Omental fat pad (tissue), 4 donors: ENCODE measurements around the gene CNNM3. TPM values are rescaled to one million over a fixed set of nuclear protein-coding genes. Genes with fewer than 3 reads are reported as not detected.

Experiments
- ATAC-seq: fragments of 150-250 bp; one replicate; pipeline ENCODE4 v1.9.1; 2016; ENCODE audit warnings: mild to moderate bottlenecking, moderate library complexity; ENCODE audit not compliant: low FRiP score
- DNase-seq: peaks from one replicate; pipeline ENCODE4 v3.0.0-alpha.2; 2019; ENCODE audit warnings: low spot score
- total RNA-seq, 4 donors: library from RNA; depleted of rRNA; stranded (reverse); fragments of >200 nt; gene quantifications; one replicate each; pipeline ENCODE4 v1.1.0, GENCODE V29; 2016
- TF ChIP-seq, protein P1 (sequence below), 3 donors: fragments of 450-650 bp; IDR thresholded peaks; one replicate each; pipeline ENCODE4 v1.5.1; 2016 to 2017; ENCODE audit warnings: antibody characterized with exemption in 3 of 3, mild to moderate bottlenecking in 3 of 3, moderate library complexity in 2 of 3

The CNNM3 gene
- total RNA-seq, 4 donors from 2014 or later = 5.9 to 11.0 (median 9.5) TPM

DNA sequence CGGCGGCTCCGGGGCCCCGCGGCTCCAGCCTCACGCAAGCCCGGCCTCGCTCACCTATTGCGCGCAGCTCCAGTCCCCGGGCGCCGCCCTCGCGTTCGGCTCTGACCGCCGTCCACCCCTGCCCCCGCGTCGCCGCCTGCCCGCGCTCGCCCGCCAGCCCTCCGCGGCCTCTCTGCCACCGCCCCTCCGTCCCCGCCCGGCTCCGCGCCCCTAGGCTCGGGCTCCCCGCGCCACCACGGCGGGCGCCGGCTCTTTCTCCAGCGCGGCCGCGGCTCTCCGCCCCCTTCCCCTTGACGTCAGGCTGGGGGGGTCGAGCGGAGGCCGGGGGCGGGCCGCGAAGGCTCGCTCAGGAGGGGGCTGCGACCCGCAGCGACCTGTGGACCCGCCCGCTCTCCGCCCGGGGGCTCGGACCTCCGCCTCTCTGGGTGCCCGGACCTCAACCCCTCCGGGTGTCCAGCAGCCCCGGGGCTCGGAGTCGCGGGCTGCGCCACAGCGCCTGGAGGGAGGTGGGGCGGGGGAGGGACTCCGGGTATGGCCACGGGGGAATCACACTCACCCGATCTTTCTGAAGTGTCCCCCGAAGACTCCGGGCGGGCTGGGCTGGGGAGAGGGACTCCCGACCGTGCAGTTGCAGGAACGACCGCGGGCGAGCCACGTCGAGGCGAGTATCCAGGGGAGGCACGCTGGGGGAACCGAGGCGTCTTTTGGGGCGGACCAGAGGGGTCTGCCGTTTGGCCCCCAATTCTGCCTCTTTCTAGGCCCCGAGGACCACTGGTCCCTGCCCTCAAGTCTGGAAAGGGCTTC, 54.0 kb downstream of the CNNM3 start, which contains the start of gene SEMA4C:
Gene SEMA4C (minus strand): TSS at position 259 of the 804 bp plus-strand sequence. CDS start 2,194 bp downstream, outside the sequence.
- DNase-seq (no peak), ATAC-seq (peak; percentile 38)
- TF ChIP-seq, protein P1, sequence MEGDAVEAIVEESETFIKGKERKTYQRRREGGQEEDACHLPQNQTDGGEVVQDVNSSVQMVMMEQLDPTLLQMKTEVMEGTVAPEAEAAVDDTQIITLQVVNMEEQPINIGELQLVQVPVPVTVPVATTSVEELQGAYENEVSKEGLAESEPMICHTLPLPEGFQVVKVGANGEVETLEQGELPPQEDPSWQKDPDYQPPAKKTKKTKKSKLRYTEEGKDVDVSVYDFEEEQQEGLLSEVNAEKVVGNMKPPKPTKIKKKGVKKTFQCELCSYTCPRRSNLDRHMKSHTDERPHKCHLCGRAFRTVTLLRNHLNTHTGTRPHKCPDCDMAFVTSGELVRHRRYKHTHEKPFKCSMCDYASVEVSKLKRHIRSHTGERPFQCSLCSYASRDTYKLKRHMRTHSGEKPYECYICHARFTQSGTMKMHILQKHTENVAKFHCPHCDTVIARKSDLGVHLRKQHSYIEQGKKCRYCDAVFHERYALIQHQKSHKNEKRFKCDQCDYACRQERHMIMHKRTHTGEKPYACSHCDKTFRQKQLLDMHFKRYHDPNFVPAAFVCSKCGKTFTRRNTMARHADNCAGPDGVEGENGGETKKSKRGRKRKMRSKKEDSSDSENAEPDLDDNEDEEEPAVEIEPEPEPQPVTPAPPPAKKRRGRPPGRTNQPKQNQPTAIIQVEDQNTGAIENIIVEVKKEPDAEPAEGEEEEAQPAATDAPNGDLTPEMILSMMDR (IDR thresholded peaks at IDR 0.05) = no peak

DNA sequence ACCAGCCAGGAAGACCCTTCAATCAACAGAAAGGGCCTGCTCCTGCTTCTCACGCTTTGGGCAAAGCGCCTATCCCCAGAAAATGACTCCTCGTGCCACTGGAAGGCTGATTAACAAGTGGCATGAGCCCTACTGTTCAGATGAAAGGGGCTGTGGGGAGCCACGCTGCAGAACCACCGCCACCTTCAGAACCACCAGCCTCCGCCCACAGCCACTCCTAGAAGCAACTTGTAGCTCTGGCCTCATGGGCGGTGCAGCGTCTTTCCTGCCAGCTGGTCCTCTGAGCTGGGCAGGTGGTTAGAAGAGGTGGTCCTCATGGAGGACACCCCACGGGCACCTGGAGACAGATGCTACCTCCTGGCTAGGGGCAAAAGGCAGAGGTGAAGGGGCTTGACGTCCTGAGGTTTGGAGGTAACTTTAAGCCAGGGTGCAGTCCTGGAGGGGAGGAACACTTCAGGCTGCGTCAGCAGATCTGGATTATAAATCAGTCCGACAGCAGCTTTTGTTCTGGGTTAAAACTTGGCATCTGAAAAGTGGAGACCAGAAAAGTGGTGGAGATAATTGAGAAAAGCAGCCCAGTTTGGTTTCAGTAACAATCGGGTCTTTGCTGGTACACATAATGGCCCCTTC, 54.7 kb downstream of the CNNM3 start:
- no peak for ATAC-seq
- no peak for DNase-seq

DNA sequence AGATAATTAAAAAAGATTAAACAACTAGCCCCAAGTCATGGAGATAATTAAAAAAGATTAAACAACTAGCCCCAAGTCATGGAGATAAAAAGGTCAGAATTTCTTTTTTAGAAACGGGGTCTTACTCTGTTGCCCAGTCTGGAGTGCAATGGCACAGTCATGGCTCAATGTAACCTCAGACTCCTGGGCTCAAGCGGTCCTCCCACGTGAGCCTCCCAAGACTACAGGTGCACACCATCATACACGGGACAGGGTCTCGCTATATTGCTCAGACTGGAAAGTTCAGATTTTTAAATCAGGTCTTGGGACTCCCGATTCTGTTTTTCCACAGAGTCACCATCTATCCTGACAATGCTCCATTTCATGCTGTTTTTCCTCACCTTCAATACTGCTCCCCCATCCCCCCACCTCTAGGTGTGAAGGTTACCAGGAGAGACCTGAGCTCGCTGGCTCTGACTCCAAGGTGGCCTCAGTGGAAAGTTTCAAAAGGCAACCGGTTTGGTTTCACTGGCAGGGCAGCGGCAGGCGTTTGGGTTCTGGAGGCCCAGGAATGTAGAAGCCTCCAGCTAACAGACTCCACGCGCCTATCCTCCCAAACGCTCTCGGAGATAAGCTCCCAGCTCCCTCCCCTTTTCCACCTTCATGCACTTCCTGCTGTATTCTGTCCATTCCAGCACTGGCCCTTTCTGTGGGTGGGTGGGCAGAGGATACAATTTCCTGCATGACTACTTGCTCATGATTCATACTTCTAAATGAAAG, 56.7 kb downstream of the CNNM3 start:
- TF ChIP-seq, protein P1 (IDR thresholded peaks at IDR 0.05) = no peak
- ATAC-seq (peak; percentile 37), DNase-seq (no peak)

More for the DNA sequence above, 54.7 kb downstream of the CNNM3 start:
- TF ChIP-seq, protein P1 (IDR thresholded peaks at IDR 0.05) = no peak

DNA sequence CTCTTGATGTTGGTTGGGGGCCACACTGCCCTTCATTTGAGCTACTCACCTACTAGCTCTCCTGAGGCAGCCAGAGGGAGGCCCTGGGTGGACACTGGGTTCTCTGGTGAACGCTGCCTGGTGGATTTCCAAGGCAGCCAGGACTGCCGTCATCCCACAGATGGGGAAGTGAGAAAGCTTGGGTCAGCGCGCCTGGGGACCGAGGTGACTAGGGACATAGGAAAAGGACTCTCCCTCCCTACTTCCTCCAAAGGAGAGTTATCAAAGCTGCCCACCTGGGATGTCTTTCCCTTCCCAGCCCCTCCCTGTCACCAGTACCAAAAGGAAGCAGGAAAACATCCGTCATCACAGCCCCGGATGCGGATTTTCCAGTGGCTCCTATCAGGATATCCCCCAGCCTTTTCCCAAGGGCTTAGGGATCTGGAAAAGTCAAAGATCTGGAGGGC, 57.6 kb downstream of the CNNM3 start:
- ATAC-seq = no peak
- DNase-seq = no peak
- TF ChIP-seq, protein P1 (IDR thresholded peaks at IDR 0.05) = no peak

DNA sequence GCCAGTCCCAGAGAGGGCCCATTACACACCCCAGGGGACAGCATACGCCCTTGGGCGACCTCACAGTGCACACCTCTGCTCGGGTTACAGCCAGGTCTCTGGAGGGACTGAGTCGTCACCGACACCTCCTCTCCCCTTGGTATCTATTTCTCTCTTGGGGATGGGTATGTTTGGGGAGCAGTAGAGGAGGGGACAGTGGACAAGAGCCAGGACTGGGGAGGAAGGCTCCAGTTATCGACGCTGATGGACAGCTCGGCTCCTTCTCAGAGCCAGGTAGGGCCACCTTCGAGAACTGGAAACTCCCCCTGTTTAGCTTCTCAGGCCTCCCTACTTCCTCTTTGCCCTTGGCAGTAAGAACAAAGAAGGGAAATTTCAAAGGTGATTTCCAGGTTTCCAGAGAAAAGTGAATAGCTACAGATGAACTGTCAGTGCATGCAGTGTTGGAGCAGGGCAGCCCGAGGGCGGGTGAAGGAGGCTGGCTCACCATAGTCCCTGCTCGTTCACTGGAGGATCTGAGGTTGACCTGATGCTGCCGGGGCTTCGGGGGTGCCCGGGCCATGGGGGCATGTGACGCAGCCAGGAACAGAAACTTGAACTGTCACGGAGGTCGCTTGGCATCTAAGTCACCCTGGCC, 58.2 kb downstream of the CNNM3 start:
- DNase-seq (no peak), ATAC-seq (peak; percentile 11)
- TF ChIP-seq, protein P1 (IDR thresholded peaks at IDR 0.05) = no peak

DNA sequence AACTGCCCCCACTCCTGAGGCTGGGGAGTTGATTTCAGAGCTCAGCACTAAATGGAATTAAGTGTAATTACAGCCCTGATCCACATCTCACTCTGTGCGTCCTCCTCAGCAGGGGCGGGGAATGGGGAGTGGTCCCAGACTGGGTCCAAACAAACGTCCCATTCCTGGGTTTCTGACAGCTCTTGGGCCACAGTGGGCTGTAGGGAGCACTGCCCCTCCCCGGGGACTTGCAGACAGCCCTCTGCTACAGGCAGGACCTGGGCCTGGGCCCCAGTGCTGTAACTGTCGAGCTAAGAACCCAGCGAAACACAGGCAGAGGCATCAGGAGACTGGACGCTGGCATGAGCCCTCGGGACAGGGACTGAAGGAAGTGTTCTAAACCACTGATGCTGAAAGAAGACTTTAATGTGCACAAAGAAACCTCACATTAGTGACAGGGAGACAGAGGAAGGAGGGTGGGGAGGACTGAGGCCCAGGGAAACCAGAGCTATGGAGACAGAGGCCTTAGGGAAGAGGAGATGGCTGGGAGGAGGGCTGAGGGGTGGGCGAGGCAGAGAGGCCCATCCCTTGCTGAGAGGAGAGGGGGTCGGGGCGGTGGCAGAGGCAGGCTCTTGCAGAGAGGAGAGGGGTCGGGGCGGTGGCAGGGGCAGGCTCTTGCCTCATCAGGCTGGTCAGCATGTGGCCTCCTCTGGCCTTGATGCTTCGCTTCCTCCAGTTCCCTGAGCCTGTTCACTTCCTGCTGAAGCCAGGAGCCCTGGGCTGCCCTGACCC, 59.6 kb downstream of the CNNM3 start:
- DNase-seq (no peak), ATAC-seq (no peak)
- TF ChIP-seq, protein P1 (IDR thresholded peaks at IDR 0.05) = no peak
